HPDE6-E6E7 (cell line): ENCODE measurements around the gene SAPCD2.

Experiments used
- DNase-seq: peaks from one replicate; pipeline ENCODE4 v3.0.0; 2011; ENCODE audit warnings: missing footprints; ENCODE audit errors: extremely low spot score

The SAPCD2 gene

DNA sequence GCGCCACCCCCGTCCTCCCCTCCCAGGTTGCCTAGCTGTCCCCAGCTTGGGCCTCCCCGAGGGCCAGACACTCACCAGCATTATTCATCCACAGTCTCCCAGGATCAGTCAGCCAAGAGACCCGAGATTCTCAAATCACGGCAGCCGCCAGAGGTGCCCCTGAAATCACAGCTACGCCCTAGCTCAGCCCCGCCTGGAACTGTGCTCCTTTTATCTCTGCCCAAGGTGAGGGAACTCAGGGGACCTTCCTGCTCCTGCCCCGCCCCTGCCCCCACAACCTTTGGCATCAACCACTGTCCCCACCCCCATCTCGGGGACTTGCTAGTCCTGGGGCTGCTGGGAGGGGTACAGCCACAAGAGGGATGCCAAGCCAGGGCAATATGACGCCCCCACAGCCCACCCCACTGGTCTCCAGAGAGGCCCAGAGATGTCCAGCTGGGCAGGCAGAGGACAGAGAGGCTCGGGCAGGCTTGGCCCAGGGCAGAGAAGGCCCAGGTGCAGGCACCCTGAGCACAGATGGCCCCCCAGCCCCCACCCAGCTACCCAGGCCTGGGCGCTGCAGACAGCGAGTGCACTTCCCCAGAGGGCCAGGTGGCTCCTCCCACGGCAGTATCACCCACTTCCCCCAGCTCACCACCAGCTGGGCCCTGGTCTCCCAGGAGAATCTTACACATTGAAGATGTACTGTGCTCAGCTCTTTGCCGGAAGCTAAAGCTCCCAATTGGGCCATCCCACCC, 38.3 kb downstream of the SAPCD2 start, which contains the start of gene FUT7:
Gene FUT7 (minus strand): TSS at position 185 of the 737 bp plus-strand sequence. CDS start 97 bp downstream, at position 88.
- no peak for DNase-seq

DNA sequence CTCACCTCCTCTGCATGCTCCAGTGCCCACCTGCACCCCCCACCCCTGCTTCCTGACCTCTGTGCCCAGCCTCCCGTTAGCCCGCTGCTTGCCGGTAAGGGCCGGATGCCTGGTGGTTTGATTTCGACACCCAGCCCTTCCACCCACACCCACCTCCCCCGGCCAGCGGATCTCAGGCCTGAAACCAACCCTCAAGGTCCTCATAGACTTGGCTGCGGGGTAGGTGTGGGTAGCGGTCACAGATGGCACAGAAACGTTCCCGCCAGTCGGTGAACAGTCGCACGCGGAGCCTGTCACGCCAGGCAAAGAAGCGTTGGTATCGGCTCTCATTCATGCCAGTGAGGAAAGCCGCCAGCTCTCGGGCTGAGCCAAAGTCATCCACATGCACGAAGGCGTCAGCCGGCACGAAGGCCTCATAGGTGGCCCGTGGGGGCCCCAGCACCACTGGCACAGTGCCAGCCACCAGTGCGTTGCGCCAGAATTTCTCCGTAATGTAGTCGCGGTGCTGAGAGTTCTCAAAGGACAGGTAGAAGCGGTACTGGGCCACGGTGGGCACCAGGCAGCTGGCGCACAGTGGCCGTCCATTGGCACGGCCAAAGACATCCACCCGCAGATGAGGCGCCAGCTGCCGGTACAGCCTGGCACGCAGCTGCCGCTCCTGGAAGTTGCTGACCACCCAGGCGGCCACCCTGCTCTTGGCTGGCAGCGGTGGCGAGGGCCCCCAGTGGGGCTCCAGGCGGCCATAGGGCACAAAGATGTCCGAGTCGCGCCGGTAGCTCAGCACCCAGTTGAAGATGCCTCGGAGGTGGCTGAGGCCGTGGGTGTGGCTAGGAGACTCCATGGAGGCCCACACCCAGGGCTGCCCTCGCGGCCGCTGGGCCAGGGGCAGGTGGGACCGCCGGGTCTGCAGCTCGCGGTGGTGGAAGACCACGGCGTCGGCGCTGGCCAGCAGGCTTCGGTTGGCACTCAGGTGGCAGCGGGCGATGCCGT, 39.5 kb downstream of the SAPCD2 start:
- DNase-seq, result no peak

DNA sequence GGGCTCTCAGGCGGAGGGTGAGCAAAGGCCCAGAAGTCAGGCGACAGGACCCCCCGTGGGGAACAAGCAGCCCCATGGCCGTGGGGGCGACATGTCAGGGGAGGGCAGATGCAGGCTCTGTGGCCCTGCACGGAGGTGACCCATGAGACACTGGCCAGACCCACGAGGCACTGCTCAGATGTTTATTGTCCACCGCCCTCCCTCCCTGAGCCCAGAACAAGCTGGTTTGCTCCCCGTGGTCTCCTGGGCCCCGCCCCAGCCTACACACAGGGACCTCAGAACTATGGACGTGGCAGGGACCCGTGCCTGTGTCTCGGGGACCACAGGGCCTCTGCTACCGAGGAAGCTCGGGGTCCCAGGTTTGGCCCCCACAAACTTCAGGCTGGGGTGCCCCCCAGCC, 40.4 kb downstream of the SAPCD2 start:
- DNase-seq, result no peak

DNA sequence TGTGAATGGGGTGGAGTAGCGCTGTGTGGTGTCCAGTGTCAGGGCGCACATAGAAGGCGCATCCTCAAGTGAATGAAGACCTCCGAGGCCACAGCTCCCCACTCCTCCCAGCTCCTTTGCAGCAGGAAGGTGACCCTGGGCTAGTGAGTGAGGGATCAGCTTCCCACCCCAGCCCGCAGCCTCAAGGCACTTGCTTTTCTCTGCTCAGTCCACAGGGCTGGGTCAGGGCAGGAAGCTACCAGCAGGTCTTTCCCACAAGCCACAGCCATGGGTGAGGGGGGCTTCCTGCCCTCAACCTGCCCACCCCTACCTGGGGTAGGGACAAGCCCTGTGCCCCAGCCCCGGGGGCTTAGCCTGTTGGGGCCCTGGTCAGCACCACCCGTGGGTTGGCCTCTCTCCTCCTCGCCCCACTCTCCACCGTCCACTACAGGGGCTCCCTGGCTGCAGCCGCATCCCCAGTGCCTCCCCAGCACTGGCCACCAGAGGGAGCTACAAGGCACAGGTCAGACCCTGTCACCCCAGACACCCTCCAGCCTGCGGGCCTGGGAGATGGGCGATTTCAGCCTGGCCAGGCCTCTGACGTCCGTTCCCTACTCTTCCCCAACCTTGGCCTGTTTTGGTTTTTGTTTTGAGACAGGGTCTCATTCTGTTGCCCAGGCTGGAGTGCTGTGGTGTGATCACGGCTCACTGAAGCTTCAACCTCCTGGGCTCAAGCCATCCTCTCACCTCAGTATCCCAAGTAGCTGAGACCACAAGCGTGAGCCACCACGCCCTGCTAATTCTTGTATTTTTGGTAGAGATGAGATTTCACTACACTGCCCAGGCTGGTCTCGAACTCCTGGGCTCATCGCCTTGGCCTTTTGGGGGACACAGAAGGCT, 41.1 kb downstream of the SAPCD2 start:
- no peak for DNase-seq

- no peak for DNase-seq
These were observed 41.9 kb downstream of the SAPCD2 start for GRCh38 chr9:137028263-137029057.

- DNase-seq, result no peak
These were observed 42.7 kb downstream of the SAPCD2 start, which contains the start of gene ABCA2 for GRCh38 chr9:137027369-137028262. ABCA2 (minus strand) TSS chr9:137028237; CDS start chr9:137028140, 97 bp downstream.

DNA sequence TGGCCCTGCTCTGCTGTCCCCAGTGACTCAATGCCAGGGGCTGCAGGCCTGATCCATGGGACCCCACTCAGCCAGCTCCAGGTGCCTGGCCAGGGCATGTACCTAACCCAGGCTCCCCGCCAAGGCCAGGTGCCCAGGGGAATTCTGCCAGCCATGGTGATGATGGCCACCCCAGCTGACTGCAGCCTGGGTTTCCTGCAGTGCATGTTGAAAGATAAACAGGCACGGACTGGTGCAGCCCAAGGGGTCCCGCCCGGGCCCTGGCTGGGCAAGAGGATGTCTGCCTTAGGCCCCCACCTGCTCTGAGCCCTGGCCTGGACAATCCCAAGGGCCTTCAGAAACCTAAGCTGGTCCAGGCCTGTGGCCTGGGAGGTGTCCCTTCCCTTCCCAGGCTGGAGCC, 43.5 kb downstream of the SAPCD2 start:
- DNase-seq, result no peak

GRCh38 chr9:137026384-137026783, 44.0 kb downstream of the SAPCD2 start:
- DNase-seq, result no peak

DNA sequence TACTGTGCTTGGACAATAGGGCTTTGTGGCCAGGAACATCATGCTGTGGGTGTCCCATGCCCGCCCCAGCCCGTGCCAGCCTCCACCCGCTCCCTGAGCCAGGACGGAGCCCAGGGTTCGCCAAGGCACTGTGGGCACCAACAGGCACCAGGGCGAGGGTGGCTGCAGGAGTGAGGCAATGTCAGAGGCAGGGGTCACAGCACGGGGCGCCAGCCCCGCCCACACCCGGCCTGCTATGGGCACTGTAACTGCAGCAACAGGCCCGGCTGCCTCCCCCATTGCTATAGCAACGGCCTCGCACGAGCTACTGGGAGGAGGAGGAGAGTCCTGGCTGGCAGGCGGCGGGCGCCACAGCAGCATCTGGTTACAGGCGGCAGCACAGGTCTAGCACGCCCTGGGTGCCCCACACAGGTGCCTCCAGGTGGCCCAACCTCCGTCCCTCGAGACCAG, 44.8 kb downstream of the SAPCD2 start:
- no peak for DNase-seq

GRCh38 chr9:137023583-137023991, 46.8 kb downstream of the SAPCD2 start:
- DNase-seq, result no peak

DNA sequence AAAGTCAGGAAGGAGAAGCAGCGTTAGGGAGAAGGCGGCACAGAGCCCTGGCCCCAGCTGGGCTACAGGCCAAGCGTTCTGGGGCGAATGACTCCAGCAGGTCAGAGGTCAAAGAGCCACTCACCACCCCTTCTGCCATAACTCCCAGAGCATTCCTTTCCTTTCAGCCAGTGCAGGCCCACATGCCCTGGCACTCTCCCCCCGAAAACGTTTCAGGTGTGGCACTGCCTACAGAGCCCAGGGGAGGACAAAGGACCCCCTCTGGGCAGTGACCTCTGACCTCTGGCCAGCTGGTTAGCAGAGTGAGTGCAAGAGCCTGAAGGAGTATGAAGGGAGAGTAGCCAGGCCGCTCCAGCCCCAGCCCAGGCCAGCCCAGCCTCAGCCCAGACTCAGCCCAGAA, 47.2 kb downstream of the SAPCD2 start:
- no peak for DNase-seq

GRCh38 chr9:137022662-137023008, 47.7 kb downstream of the SAPCD2 start:
- DNase-seq, result no peak

DNA sequence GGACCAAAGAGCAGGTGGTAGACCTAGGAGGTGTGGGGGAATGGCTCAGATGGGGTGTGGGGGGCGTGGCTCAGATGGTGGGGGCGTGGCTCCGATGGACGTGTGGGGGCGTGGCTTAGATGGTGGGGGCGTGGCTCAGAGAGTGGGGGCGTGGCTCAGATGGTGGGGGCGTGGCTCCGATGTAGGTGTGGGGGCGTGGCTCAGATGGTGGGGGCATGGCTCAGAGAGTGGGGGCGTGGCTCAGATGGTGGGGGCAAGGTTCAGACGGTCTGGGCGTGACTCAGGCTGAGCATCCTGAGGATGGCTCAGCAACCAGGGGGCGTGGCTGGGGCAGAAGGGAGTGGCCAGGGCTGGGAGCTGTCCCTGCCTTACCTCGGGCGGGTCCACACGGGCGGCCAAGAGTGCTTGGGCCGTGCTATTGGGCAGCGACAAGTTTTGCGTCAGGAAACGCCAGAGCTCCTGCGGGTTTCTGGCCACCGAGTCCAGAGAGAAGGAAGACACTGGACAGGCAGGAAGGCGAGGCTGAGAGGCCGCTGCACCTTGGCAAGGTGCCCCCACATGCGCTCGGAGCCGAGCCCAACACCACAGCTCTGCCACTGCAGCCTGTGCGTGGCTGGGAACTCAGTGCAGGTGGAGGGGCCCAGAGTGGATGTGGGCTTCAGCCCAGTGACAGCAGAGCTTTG, 48.2 kb downstream of the SAPCD2 start:
- no peak for DNase-seq

GRCh38 chr9:137021568-137021978, 48.8 kb downstream of the SAPCD2 start:
- DNase-seq, result no peak

GRCh38 chr9:137020771-137021567, 49.4 kb downstream of the SAPCD2 start:
- DNase-seq, result no peak

- DNase-seq, result no peak
These were observed 50.3 kb downstream of the SAPCD2 start for GRCh38 chr9:137019891-137020683.

DNA sequence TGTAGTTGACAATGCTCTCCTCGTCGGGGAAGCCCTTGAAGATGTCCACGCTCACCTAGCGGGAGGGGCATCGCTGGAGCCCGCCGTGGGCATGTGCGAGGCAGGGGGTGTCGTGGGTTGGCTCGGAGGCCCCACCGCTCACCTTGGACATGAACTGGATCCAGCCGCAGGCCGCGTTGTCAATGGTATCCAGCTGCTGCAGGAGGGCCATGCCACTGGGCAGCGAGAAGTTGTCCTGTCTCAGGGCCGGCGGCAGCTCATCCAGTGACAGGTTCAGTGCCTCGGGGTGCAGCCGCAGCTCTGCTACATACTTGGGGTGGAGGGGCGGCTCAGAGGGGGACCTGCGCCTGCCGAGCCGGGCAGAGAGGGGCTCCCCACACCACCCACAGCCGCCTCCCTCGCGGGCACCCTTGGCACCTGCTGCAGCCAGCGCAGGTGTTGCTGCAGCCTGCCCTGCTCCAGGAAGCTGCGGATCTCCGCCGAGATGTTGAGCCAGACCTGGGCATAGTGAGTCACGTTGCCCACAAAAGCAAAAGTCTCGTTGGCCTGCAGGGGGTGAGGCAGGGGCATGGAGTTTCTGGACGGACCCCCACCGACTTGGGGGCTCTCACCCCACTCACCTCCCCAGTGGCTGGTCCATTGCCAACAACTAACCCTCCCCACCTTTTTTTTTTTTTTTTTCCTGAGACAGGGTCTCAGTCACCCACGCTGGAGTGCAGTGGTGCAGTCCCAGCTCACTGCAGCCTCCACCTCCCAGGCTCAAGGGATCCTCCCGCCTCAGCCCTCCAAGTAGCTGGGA, 51.4 kb downstream of the SAPCD2 start:
- DNase-seq, result no peak
